H1 (cell line): ENCODE measurements around the gene SLCO4A1. TPM values are rescaled to one million over a fixed set of nuclear protein-coding genes. Genes with fewer than 3 reads are reported as not detected.

Experiments used
- CTCF ChIA-PET: fragments of 300-600 bp; sonication (Branson Sonifier 250); formaldehyde crosslinking; loops from one replicate; lab custom pipeline; 2021; ENCODE audit not compliant: partially characterized antibody; lab: Charles Lee
- POLR2A ChIA-PET: fragments of 300-600 bp; sonication (Branson Sonifier 250); formaldehyde crosslinking; loops from one replicate; lab custom pipeline; 2021; ENCODE audit warnings: inconsistent platforms; ENCODE audit not compliant: partially characterized antibody; lab: Charles Lee
- DNase-seq, 2 experiments: peaks; one replicate each; pipeline versions ENCODE4 v3.0.0 to v3.0.0-alpha.2; 2010 to 2022; ENCODE audit warnings: low spot score in 2 of 2, low read depth in 1 of 2, mixed read lengths in 1 of 2
- FAIRE-seq: peaks from 2 replicates; lab custom pipeline; 2011; peaks lifted over from hg19 to GRCh38; lab: Jason Lieb, UNC
- H2AFZ ChIP-seq: 2 replicates; pipeline ENCODE4 v1.8.1; 2012; ENCODE audit warnings: low read length, inconsistent platforms
- H2AK5ac ChIP-seq: 2 replicates; pipeline ENCODE4 v1.6.1; 2013; ENCODE audit warnings: low read depth, low read length
- H2BK120ac ChIP-seq: replicated peaks from 2 replicates; pipeline ENCODE3; 2013; ENCODE audit warnings: low read depth, low read length, inconsistent platforms
- H2BK12ac ChIP-seq: 2 replicates; pipeline ENCODE4 v1.6.1; 2013; ENCODE audit warnings: low read depth, low read length
- H2BK15ac ChIP-seq: 2 replicates; pipeline ENCODE4 v1.6.1; 2013; ENCODE audit warnings: low read length
- H2BK20ac ChIP-seq: 2 replicates; pipeline ENCODE4 v1.6.1; 2013; ENCODE audit warnings: low read length
- H2BK5ac ChIP-seq: 2 replicates; pipeline ENCODE4 v1.6.1; 2013; ENCODE audit warnings: low read depth, low read length
- H3K14ac ChIP-seq: 2 replicates; pipeline ENCODE4 v1.6.1; 2013; ENCODE audit warnings: inconsistent platforms; ENCODE audit not compliant: insufficient read length
- H3K18ac ChIP-seq: 2 replicates; pipeline ENCODE4 v1.6.1; 2013; ENCODE audit warnings: low read length; ENCODE audit errors: extremely low read depth
- H3K23ac ChIP-seq: 2 replicates; pipeline ENCODE4 v1.6.1; 2013; ENCODE audit warnings: inconsistent platforms; ENCODE audit not compliant: insufficient read length
- H3K23me2 ChIP-seq: 2 replicates; pipeline ENCODE4 v1.6.1; 2013; ENCODE audit warnings: low read depth, low read length
- H3K27ac ChIP-seq: 2 replicates; pipeline ENCODE4 v1.6.1; 2011; ENCODE audit warnings: low read depth, low read length, inconsistent platforms
- H3K27me3 ChIP-seq, 4 experiments: replicated peaks in 1 of 4; 1 replicate in 1 of 4; 2 replicates in 3 of 4; pipeline versions ENCODE4 v1.6.1 to v1.8.1; 2011 to 2013; ENCODE audit warnings: low read length in 3 of 4, mild to moderate bottlenecking in 3 of 4, inconsistent platforms in 2 of 4, mixed read lengths in 2 of 4, moderate library complexity in 1 of 4; ENCODE audit not compliant: control insufficient read depth in 3 of 4, insufficient read depth in 3 of 4; ENCODE audit errors: extremely low read depth in 1 of 4
- H3K36me3 ChIP-seq, 4 experiments: 2 replicates each; pipeline versions ENCODE4 v1.6.1 to v1.8.1; 2011 to 2013; ENCODE audit warnings: mild to moderate bottlenecking in 4 of 4, low read length in 3 of 4, moderate library complexity in 2 of 4, control low read depth in 1 of 4, inconsistent platforms in 1 of 4; ENCODE audit not compliant: insufficient read depth in 4 of 4, control insufficient read depth in 2 of 4
- H3K4ac ChIP-seq: replicated peaks from 2 replicates; pipeline ENCODE3; 2013; ENCODE audit warnings: low read length, low read depth, mixed read lengths, inconsistent platforms; ENCODE audit not compliant: insufficient read length
- H3K4me1 ChIP-seq, 4 experiments: replicated peaks in 1 of 4; 1 replicate in 1 of 4; 2 replicates in 3 of 4; pipeline versions ENCODE4 v1.6.1 to v1.8.1; 2011 to 2013; ENCODE audit warnings: low read length in 3 of 4, inconsistent platforms in 2 of 4, mixed read lengths in 1 of 4; ENCODE audit not compliant: insufficient read depth in 4 of 4, control insufficient read depth in 3 of 4
- H3K4me2 ChIP-seq, 2 experiments: 2 replicates each; pipeline versions ENCODE4 v1.6.1 to v1.8.1; 2011 to 2013; ENCODE audit warnings: low read depth in 2 of 2, low read length in 2 of 2, control low read depth in 1 of 2, inconsistent platforms in 1 of 2, mild to moderate bottlenecking in 1 of 2; ENCODE audit not compliant: insufficient read depth in 1 of 2
- H3K4me3 ChIP-seq, 4 experiments: fragments of 200-600, 300-600 bp in 1 of 4; sonication (generic), shearing (Covaris generic), sonication (Bioruptor Twin) in 1 of 4; 2 replicates each; pipeline versions ENCODE4 v1.5.1 to v1.8.1; 2011 to 2016; ENCODE audit warnings: low read length in 4 of 4, low read depth in 3 of 4, control low read depth in 2 of 4, inconsistent platforms in 2 of 4, mild to moderate bottlenecking in 2 of 4, mixed read lengths in 1 of 4, moderate library complexity in 1 of 4; ENCODE audit not compliant: insufficient read depth in 2 of 4; ENCODE audit errors: extremely low read depth in 1 of 4
- H3K56ac ChIP-seq: replicated peaks from 2 replicates; pipeline ENCODE3; 2013; ENCODE audit warnings: low read depth, mild to moderate bottlenecking, mixed read lengths, low read length, inconsistent platforms; ENCODE audit not compliant: insufficient read length
- H3K79me1 ChIP-seq: 2 replicates; pipeline ENCODE4 v1.6.1; 2013; ENCODE audit warnings: low read depth, low read length, control low read depth
- H3K79me2 ChIP-seq, 2 experiments: 2 replicates each; pipeline versions ENCODE4 v1.6.1 to v1.8.1; 2012 to 2013; ENCODE audit warnings: low read length in 2 of 2, mild to moderate bottlenecking in 2 of 2, inconsistent platforms in 1 of 2; ENCODE audit not compliant: insufficient read depth in 2 of 2, control insufficient read depth in 1 of 2
- H3K9ac ChIP-seq, 4 experiments: replicated peaks in 1 of 4; 1 replicate in 1 of 4; 2 replicates in 3 of 4; pipeline versions ENCODE4 v1.6.1 to v1.8.1; 2011 to 2013; ENCODE audit warnings: low read depth in 3 of 4, low read length in 3 of 4, control low read depth in 2 of 4, mild to moderate bottlenecking in 2 of 4, moderate library complexity in 2 of 4, inconsistent platforms in 1 of 4; ENCODE audit errors: extremely low read depth in 1 of 4
- H3K9me3 ChIP-seq, 2 experiments: 2 replicates each; pipeline versions ENCODE4 v1.6.1 to v1.8.1; 2012 to 2013; ENCODE audit warnings: mild to moderate bottlenecking in 2 of 2, moderate library complexity in 2 of 2, control low read depth in 1 of 2, inconsistent platforms in 1 of 2, low read depth in 1 of 2, low read length in 1 of 2, mixed read lengths in 1 of 2; ENCODE audit not compliant: insufficient read depth in 2 of 2
- H4K20me1 ChIP-seq, 2 experiments: replicated peaks in 1 of 2; 2 replicates each; pipeline versions ENCODE3 to v1.8.1; 2011 to 2013; ENCODE audit warnings: inconsistent platforms in 2 of 2, low read length in 2 of 2, mild to moderate bottlenecking in 1 of 2; ENCODE audit not compliant: insufficient read depth in 2 of 2, control insufficient read depth in 1 of 2
- H4K5ac ChIP-seq: 2 replicates; pipeline ENCODE4 v1.6.1; 2013; ENCODE audit warnings: low read length, low read depth, mixed read lengths, inconsistent platforms; ENCODE audit not compliant: insufficient read length
- H4K8ac ChIP-seq: 2 replicates; pipeline ENCODE4 v1.8.0; 2013; ENCODE audit warnings: mild to moderate bottlenecking, moderate library complexity, low read length, inconsistent platforms; ENCODE audit not compliant: insufficient read depth; ENCODE audit errors: extremely low read depth
- H4K91ac ChIP-seq: replicated peaks from 2 replicates; pipeline ENCODE3; 2013; ENCODE audit warnings: low read length, mixed read lengths, inconsistent platforms; ENCODE audit not compliant: insufficient read length
- KDM1A ChIP-seq: fragments of 200-600, 300-600 bp; sonication (generic); IDR thresholded peaks from 2 replicates; pipeline ENCODE4 v1.7.1; 2016; ENCODE audit warnings: mild to moderate bottlenecking, low read length, borderline replicate concordance
- YY1 ChIP-seq: IDR thresholded peaks from 2 replicates; pipeline ENCODE4 v1.6.1; 2011; ENCODE audit warnings: low read depth, mild to moderate bottlenecking, low read length
- WGBS, 2 experiments: shearing (Covaris generic) in 1 of 2; methylation state at CpG; one replicate each; pipeline versions ENCODE4 v1.1.6 to v1.1.7; 2013 to 2015; ENCODE audit warnings: low lambda C conversion rate in 2 of 2, mixed read lengths in 2 of 2, inconsistent platforms in 1 of 2, low coverage in 1 of 2, missing lambda C conversion rate in 1 of 2; ENCODE audit not compliant: insufficient replicate concordance in 2 of 2, insufficient coverage in 1 of 2, insufficient read length in 1 of 2; ENCODE audit errors: extremely low coverage in 1 of 2, missing lambda C conversion rate in 1 of 2; 5-methylcytosine and 5-hydroxymethylcytosine counted together
- polyA plus RNA-seq, 7 experiments: library from polyadenylated mRNA; depleted of rRNA in 3 of 7; stranded (reverse) in 5 of 7; unstranded in 2 of 7; fragments of >200 nt in 5 of 7; fragments of 200-250 nt in 2 of 7; gene quantifications; 1 replicate in 5 of 7; 2 replicates in 1 of 7; 4 replicates in 1 of 7; pipeline versions ENCODE4 v1.2.1 to v1.2.3, GENCODE V29; 2011 to 2013; ENCODE audit warnings: missing spikeins in 2 of 7, mixed read lengths in 2 of 7
- total RNA-seq: library from RNA; stranded (reverse); fragmentation: NEBNext Ultra II Directional; extraction: Animal tissue kit (Norgen Biotek cat#: 25700); gene quantifications from 2 replicates; pipeline ENCODE4 v1.2.1, GENCODE V29; 2021

Gene SLCO4A1
- total and polyA plus RNA-seq, 2 of the 8 experiments (the other 6 are each of a cell fraction or from before 2014, with no cell fraction given), result 10.5 to 18.5 TPM

GRCh38 chr20:62647521-62648317 lies 5.4 kb downstream of the SLCO4A1 start:
- Histone ChIP-seq H3K9ac (no peak overlapping the region), H4K5ac (no peak overlapping the region), H3K27me3 (peaks cover 0 to 22% (median 15%) of the 10 kb centered on the region in 4 experiments; a peak in 5 of 7 replicates), H4K20me1 (peaks cover 23 to 48% of the 10 kb centered on the region in 2 experiments), H3K9me3 (no peaks in the 10 kb centered on the region), H2BK20ac (no peak overlapping the region), H2BK5ac (no peak overlapping the region), H2BK15ac (no peak overlapping the region), H3K4ac (no peak overlapping the region), H3K79me2 (peaks cover 5 to 31% of the 10 kb centered on the region in 2 experiments; a peak in 2 of 4 replicates), H3K56ac (no peak overlapping the region), H3K36me3 (no peaks in the 10 kb centered on the region), H3K27ac (no peak overlapping the region), H3K23me2 (peaks cover 8% of the 10 kb centered on the region; the same call in 1 of the 2 replicates), H2AFZ (no peak overlapping the region), H3K23ac (no peak overlapping the region), H4K91ac (no peak overlapping the region), H3K79me1 (peaks cover 25% of the 10 kb centered on the region), H2AK5ac (no peak overlapping the region), H2BK12ac (no peak overlapping the region), H3K18ac (no peak overlapping the region), H3K4me1 (peaks cover 0 to 25% (median 8%) of the 10 kb centered on the region in 4 experiments; a peak in 6 of 7 replicates), H3K14ac (no peak overlapping the region), H3K4me2 (no peak overlapping the region), H2BK120ac (no peak overlapping the region), H4K8ac (no peak overlapping the region), H3K4me3 (no peak overlapping the region)
- FAIRE-seq (no peak), DNase-seq (no peak)
- POLR2A ChIA-PET, result no interaction called here
- WGBS, 2 experiments, result 88% methylated on average over 24 of the region's 25 CpGs; no CpG with 5 or more reads in 1 of the 2 experiments
- CTCF ChIA-PET, result interaction anchor here (0.9 to 1.5 kb wide), 4 partner anchors 30 to 148 kb away, joined by 3 to 5 read pairs (median 3); no protein-coding TSS in a partner anchor
- TF ChIP-seq KDM1A (no peak), YY1 (no peak)
